ENCODE results near the gene SPATA16.

Gene SPATA16

DNA sequence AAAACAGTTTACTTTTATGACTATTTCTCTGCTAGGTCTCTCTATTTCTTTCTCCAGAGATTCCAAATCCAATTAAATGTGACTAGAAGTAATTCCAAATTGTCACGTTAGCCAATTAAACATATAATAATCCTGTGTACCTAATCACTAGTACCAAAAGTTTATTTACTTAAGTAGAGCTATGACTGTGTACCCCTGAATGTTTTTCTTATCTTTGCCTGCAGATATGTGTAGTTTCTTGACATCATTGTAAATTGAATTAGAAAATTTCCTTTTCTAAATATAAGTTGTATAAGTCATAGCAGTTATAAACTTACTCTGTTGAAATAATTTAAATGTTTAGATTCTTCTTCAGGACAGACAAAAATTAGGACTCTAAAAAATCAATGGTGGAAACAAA lies 163.3 kb downstream of the SPATA16 start:
- Histone ChIP-seq H4K12ac (ENCODE audit: low read depth, low read length) (no peak overlapping the region), H3K79me1 (ENCODE audit: low read length) (no peaks in the 10 kb centered on the region), H2BK12ac (ENCODE audit: low read length) (no peak overlapping the region), H2BK120ac (ENCODE audit: insufficient read depth, low read length, poor library complexity) (no peak overlapping the region), H3K4me2 (ENCODE audit: low read length) (no peak overlapping the region), H4K91ac (ENCODE audit: low read depth, low read length) (no peak overlapping the region), H3K79me2 (ENCODE audit: control insufficient read depth, insufficient read depth, low read length, poor library complexity) (no peaks in the 10 kb centered on the region), H3K4me3 (ENCODE audit: low read depth, low read length) (no peak overlapping the region), H2AK5ac (ENCODE audit: low read length) (no peak overlapping the region), H3K23ac (ENCODE audit: low read length) (no peak overlapping the region), H3K4me1 (ENCODE audit: control insufficient read depth in 1 of 2, insufficient read depth in 2 of 2, low read length in 2 of 2) (no peaks in the 10 kb centered on the region), H3K9ac (ENCODE audit: low read length) (no peak overlapping the region), H3K18ac (ENCODE audit: low read length) (no peak overlapping the region), H3K27me3 (ENCODE audit: insufficient read depth, low read length) (no peaks in the 10 kb centered on the region), H3K36me3 (ENCODE audit: control insufficient read depth in 1 of 2, insufficient read depth in 2 of 2, low read length in 2 of 2) (no peaks in the 10 kb centered on the region), H3K9me3 (ENCODE audit: insufficient read depth, low read depth, low read length) (no peaks in the 10 kb centered on the region), H4K8ac (ENCODE audit: low read depth, low read length) (no peak overlapping the region), H2BK5ac (ENCODE audit: low read depth, low read length, poor library complexity) (no peak overlapping the region), H3K4ac (ENCODE audit: low read depth, low read length) (no peak overlapping the region), H3K27ac (ENCODE audit: low read depth, low read length) (no peak overlapping the region), H2AFZ (ENCODE audit: insufficient read depth, low read length, poor library complexity) (no peak overlapping the region), H3K14ac (ENCODE audit: low read length) (no peak overlapping the region)
- no CpG with 5 or more reads among the region's 1 CpG for WGBS (ENCODE audit: extremely low coverage, insufficient coverage, insufficient read length)
- DNase-seq, result no peak

- Histone ChIP-seq H3K27me3 (ENCODE audit: insufficient read depth, low read length) (no peaks in the 10 kb centered on the region), H3K18ac (ENCODE audit: low read length) (no peak overlapping the region), H3K9ac (ENCODE audit: low read length) (no peak overlapping the region)
These were observed 166.1 kb downstream of the SPATA16 start for GRCh38 chr3:172974969-172975368.

GRCh38 chr3:172973799-172974198 lies 167.2 kb downstream of the SPATA16 start:
- Histone ChIP-seq H4K8ac (ENCODE audit: low read depth, low read length) (no peak overlapping the region), H2BK120ac (ENCODE audit: insufficient read depth, low read length, poor library complexity) (no peak overlapping the region), H3K4me2 (ENCODE audit: low read length) (no peak overlapping the region), H3K9ac (ENCODE audit: low read length) (no peak overlapping the region), H3K27ac (ENCODE audit: low read depth, low read length) (no peak overlapping the region), H3K14ac (ENCODE audit: low read length) (no peak overlapping the region), H3K27me3 (ENCODE audit: insufficient read depth, low read length) (no peaks in the 10 kb centered on the region), H3K36me3 (ENCODE audit: control insufficient read depth in 1 of 2, insufficient read depth in 2 of 2, low read length in 2 of 2) (no peaks in the 10 kb centered on the region), H3K23ac (ENCODE audit: low read length) (no peak overlapping the region), H3K4ac (ENCODE audit: low read depth, low read length) (no peak overlapping the region), H4K91ac (ENCODE audit: low read depth, low read length) (no peak overlapping the region), H2AFZ (ENCODE audit: insufficient read depth, low read length, poor library complexity) (no peak overlapping the region), H4K12ac (ENCODE audit: low read depth, low read length) (no peak overlapping the region), H3K4me1 (ENCODE audit: control insufficient read depth in 1 of 2, insufficient read depth in 2 of 2, low read length in 2 of 2) (no peaks in the 10 kb centered on the region), H3K18ac (ENCODE audit: low read length) (no peak overlapping the region), H3K79me1 (ENCODE audit: low read length) (no peaks in the 10 kb centered on the region), H2BK5ac (ENCODE audit: low read depth, low read length, poor library complexity) (no peak overlapping the region), H2BK12ac (ENCODE audit: low read length) (no peak overlapping the region), H2AK5ac (ENCODE audit: low read length) (no peak overlapping the region), H3K9me3 (ENCODE audit: insufficient read depth, low read depth, low read length) (no peaks in the 10 kb centered on the region), H3K79me2 (ENCODE audit: control insufficient read depth, insufficient read depth, low read length, poor library complexity) (no peaks in the 10 kb centered on the region), H3K4me3 (ENCODE audit: low read depth, low read length) (no peak overlapping the region)
- WGBS (ENCODE audit: extremely low coverage, insufficient coverage, insufficient read length), result no CpG with 5 or more reads among the region's 2 CpGs
- no peak for DNase-seq

More at GRCh38 chr3:172974969-172975368, 166.1 kb downstream of the SPATA16 start:
- Histone ChIP-seq H4K12ac (ENCODE audit: low read depth, low read length) (no peak overlapping the region), H3K4me2 (ENCODE audit: low read length) (no peak overlapping the region), H2AFZ (ENCODE audit: insufficient read depth, low read length, poor library complexity) (no peak overlapping the region), H3K79me1 (ENCODE audit: low read length) (no peaks in the 10 kb centered on the region), H3K4me1 (ENCODE audit: control insufficient read depth in 1 of 2, insufficient read depth in 2 of 2, low read length in 2 of 2) (no peaks in the 10 kb centered on the region), H2BK120ac (ENCODE audit: insufficient read depth, low read length, poor library complexity) (no peak overlapping the region), H3K79me2 (ENCODE audit: control insufficient read depth, insufficient read depth, low read length, poor library complexity) (no peaks in the 10 kb centered on the region), H3K23ac (ENCODE audit: low read length) (no peak overlapping the region), H4K91ac (ENCODE audit: low read depth, low read length) (no peak overlapping the region), H2BK5ac (ENCODE audit: low read depth, low read length, poor library complexity) (no peak overlapping the region), H3K14ac (ENCODE audit: low read length) (no peak overlapping the region), H3K27ac (ENCODE audit: low read depth, low read length) (no peak overlapping the region), H3K9me3 (ENCODE audit: insufficient read depth, low read depth, low read length) (no peaks in the 10 kb centered on the region), H2AK5ac (ENCODE audit: low read length) (no peak overlapping the region), H3K4ac (ENCODE audit: low read depth, low read length) (no peak overlapping the region), H3K4me3 (ENCODE audit: low read depth, low read length) (no peak overlapping the region), H2BK12ac (ENCODE audit: low read length) (no peak overlapping the region), H4K8ac (ENCODE audit: low read depth, low read length) (no peak overlapping the region), H3K36me3 (ENCODE audit: control insufficient read depth in 1 of 2, insufficient read depth in 2 of 2, low read length in 2 of 2) (no peaks in the 10 kb centered on the region)
- DNase-seq, result no peak
- WGBS (ENCODE audit: extremely low coverage, insufficient coverage, insufficient read length), result no CpG with 5 or more reads among the region's 3 CpGs

GRCh38 chr3:172972717-172973116 lies 168.3 kb downstream of the SPATA16 start:
- Histone ChIP-seq H3K27ac (ENCODE audit: low read depth, low read length) (no peak overlapping the region), H4K91ac (ENCODE audit: low read depth, low read length) (no peak overlapping the region), H2BK120ac (ENCODE audit: insufficient read depth, low read length, poor library complexity) (no peak overlapping the region), H2AFZ (ENCODE audit: insufficient read depth, low read length, poor library complexity) (no peak overlapping the region), H3K18ac (ENCODE audit: low read length) (no peak overlapping the region), H3K23ac (ENCODE audit: low read length) (no peak overlapping the region), H3K4ac (ENCODE audit: low read depth, low read length) (no peak overlapping the region), H2AK5ac (ENCODE audit: low read length) (no peak overlapping the region), H2BK5ac (ENCODE audit: low read depth, low read length, poor library complexity) (no peak overlapping the region), H3K79me2 (ENCODE audit: control insufficient read depth, insufficient read depth, low read length, poor library complexity) (no peaks in the 10 kb centered on the region), H4K12ac (ENCODE audit: low read depth, low read length) (no peak overlapping the region), H3K4me1 (ENCODE audit: control insufficient read depth in 1 of 2, insufficient read depth in 2 of 2, low read length in 2 of 2) (no peaks in the 10 kb centered on the region), H3K9ac (ENCODE audit: low read length) (no peak overlapping the region), H3K27me3 (ENCODE audit: insufficient read depth, low read length) (no peaks in the 10 kb centered on the region), H3K79me1 (ENCODE audit: low read length) (no peaks in the 10 kb centered on the region), H3K9me3 (ENCODE audit: insufficient read depth, low read depth, low read length) (no peaks in the 10 kb centered on the region), H4K8ac (ENCODE audit: low read depth, low read length) (no peak overlapping the region), H2BK12ac (ENCODE audit: low read length) (no peak overlapping the region), H3K14ac (ENCODE audit: low read length) (no peak overlapping the region), H3K4me2 (ENCODE audit: low read length) (no peak overlapping the region), H3K36me3 (ENCODE audit: control insufficient read depth in 1 of 2, insufficient read depth in 2 of 2, low read length in 2 of 2) (no peaks in the 10 kb centered on the region), H3K4me3 (ENCODE audit: low read depth, low read length) (no peak overlapping the region)
- no CpG with 5 or more reads among the region's 5 CpGs for WGBS (ENCODE audit: extremely low coverage, insufficient coverage, insufficient read length)
- no peak for DNase-seq
